Measurements from ENCODE around the gene POLE3.

The POLE3 gene

DNA sequence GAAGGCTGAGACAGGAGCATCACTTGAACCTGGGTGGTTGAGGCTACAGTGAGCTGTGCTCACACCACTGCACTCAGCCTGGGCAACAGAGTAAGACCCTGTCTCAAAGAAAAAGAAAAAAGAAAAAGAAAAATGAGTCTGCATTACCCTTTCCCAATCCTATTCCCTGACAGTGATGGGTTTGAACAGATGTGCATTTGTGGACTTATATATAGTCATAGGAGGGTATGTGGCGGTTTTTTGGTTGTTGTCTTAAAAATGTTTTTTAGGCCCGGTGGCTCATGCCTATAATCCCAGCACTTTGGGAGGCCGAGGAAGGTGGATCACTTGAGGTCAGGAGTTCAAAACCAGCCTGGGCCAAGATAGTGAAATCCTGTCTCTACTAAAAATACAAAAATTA, 47.1 kb downstream of the POLE3 start:
- TF ChIP-seq, protein P1, sequence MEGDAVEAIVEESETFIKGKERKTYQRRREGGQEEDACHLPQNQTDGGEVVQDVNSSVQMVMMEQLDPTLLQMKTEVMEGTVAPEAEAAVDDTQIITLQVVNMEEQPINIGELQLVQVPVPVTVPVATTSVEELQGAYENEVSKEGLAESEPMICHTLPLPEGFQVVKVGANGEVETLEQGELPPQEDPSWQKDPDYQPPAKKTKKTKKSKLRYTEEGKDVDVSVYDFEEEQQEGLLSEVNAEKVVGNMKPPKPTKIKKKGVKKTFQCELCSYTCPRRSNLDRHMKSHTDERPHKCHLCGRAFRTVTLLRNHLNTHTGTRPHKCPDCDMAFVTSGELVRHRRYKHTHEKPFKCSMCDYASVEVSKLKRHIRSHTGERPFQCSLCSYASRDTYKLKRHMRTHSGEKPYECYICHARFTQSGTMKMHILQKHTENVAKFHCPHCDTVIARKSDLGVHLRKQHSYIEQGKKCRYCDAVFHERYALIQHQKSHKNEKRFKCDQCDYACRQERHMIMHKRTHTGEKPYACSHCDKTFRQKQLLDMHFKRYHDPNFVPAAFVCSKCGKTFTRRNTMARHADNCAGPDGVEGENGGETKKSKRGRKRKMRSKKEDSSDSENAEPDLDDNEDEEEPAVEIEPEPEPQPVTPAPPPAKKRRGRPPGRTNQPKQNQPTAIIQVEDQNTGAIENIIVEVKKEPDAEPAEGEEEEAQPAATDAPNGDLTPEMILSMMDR (IDR thresholded peaks at IDR 0.05; ENCODE audit: insufficient read depth, low read length), result no peak
- TF ChIP-seq, protein P2, sequence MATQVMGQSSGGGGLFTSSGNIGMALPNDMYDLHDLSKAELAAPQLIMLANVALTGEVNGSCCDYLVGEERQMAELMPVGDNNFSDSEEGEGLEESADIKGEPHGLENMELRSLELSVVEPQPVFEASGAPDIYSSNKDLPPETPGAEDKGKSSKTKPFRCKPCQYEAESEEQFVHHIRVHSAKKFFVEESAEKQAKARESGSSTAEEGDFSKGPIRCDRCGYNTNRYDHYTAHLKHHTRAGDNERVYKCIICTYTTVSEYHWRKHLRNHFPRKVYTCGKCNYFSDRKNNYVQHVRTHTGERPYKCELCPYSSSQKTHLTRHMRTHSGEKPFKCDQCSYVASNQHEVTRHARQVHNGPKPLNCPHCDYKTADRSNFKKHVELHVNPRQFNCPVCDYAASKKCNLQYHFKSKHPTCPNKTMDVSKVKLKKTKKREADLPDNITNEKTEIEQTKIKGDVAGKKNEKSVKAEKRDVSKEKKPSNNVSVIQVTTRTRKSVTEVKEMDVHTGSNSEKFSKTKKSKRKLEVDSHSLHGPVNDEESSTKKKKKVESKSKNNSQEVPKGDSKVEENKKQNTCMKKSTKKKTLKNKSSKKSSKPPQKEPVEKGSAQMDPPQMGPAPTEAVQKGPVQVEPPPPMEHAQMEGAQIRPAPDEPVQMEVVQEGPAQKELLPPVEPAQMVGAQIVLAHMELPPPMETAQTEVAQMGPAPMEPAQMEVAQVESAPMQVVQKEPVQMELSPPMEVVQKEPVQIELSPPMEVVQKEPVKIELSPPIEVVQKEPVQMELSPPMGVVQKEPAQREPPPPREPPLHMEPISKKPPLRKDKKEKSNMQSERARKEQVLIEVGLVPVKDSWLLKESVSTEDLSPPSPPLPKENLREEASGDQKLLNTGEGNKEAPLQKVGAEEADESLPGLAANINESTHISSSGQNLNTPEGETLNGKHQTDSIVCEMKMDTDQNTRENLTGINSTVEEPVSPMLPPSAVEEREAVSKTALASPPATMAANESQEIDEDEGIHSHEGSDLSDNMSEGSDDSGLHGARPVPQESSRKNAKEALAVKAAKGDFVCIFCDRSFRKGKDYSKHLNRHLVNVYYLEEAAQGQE (IDR thresholded peaks at IDR 0.05; ENCODE audit: insufficient replicate concordance, low read depth), result no peak
- TF ChIP-seq SPI1 (IDR thresholded peaks at IDR 0.05; ENCODE audit: borderline replicate concordance, low read depth) (no peak), GABPA (IDR thresholded peaks at IDR 0.05; ENCODE audit: low read depth) (no peak), POLR2AphosphoS5 (IDR thresholded peaks at IDR 0.05; ENCODE audit: low read depth) (no peak)
- Histone ChIP-seq H3K27me3 (ENCODE audit: insufficient read depth, poor library complexity, severe bottlenecking) (no peaks in the 10 kb centered on the region), H3K4me3 (replicated peaks; ENCODE audit: insufficient read depth, low read length) (no peak overlapping the region), H3K27ac (replicated peaks) (no peak overlapping the region)
- DNase-seq (ENCODE audit: low read depth in 1 of 2, low spot score in 1 of 2), result no peak

DNA sequence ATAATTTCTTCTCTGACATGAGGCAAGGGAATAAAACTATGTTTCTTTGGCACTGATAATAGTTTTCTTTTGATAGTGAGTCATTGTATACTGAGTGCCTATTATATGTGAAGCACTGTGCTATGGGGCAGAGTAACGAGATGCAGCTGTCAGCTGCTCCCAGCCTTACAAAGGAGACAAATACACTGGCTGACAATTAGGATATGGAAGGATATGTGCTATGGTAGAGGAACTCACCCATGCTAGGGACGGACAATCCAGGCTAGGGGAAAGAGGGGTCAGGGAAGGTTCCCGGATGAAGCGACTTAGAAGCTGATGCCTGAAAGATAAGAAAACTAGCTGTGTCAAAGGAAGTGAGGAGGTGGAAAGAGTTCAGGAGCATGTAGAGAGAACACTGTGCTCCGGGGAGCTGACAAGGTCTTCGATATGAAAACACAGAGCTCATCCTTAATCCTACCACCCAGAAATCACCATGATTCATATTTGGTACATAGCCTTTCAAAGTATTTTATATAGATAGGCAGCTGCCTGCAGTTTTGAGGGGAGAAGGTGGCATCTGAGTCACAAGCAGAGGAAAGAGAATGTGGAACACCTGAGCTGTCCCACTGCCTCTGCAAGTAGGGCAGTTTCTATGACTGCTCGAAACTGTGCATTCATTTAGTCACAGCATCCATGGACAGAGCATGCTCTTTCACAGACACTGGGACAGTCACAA, 49.0 kb downstream of the POLE3 start:
- Histone ChIP-seq H3K27ac (replicated peaks) (no peak overlapping the region), H3K4me3 (replicated peaks; ENCODE audit: insufficient read depth, low read length) (no peak overlapping the region), H3K27me3 (ENCODE audit: insufficient read depth, poor library complexity, severe bottlenecking) (no peaks in the 10 kb centered on the region)
- TF ChIP-seq, protein P1 (IDR thresholded peaks at IDR 0.05; ENCODE audit: insufficient read depth, low read length), result no peak
- no peak for DNase-seq (ENCODE audit: low read depth in 1 of 2, low spot score in 1 of 2)

GRCh38 chr9:113360242-113360842, 50.1 kb downstream of the POLE3 start:
- H3K27me3 ChIP-seq (ENCODE audit: insufficient read depth, poor library complexity, severe bottlenecking), result no peaks in the 10 kb centered on the region
- H3K27ac ChIP-seq (replicated peaks), result no peak overlapping the region
- H3K4me3 ChIP-seq (replicated peaks; ENCODE audit: insufficient read depth, low read length), result no peak overlapping the region
- DNase-seq (ENCODE audit: low read depth in 1 of 2, low spot score in 1 of 2), result no peak
- TF ChIP-seq, protein P2 (IDR thresholded peaks at IDR 0.05; ENCODE audit: insufficient replicate concordance, low read depth), result no peak
- no peak for TF ChIP-seq SPI1 (IDR thresholded peaks at IDR 0.05; ENCODE audit: borderline replicate concordance, low read depth)

DNA sequence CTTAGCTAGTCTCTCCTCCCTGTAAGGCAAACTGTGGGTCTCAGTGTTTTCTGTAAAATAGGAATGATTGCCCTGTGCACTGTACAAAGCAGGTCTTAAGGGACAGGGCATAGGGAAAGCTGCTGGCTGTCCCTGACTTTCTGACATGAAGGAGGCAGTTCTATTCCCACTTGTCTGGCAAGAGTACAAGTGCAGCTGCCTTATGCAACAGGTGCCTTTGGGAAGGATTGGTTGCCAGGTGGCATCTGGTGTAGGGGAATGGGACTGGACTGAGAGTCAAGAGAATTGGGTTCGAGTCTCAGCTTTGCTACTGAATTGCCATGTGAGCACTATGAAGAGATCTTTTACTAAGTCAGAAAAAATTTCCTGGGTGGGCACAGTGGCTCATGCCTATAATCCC, 51.1 kb downstream of the POLE3 start:
- DNase-seq (ENCODE audit: low read depth in 1 of 2, low spot score in 1 of 2), result no peak
- H3K27ac ChIP-seq (replicated peaks), result no peak overlapping the region
- no peaks in the 10 kb centered on the region for H3K27me3 ChIP-seq (ENCODE audit: insufficient read depth, poor library complexity, severe bottlenecking)
- H3K4me3 ChIP-seq (replicated peaks; ENCODE audit: insufficient read depth, low read length), result no peak overlapping the region
- TF ChIP-seq, protein P1 (IDR thresholded peaks at IDR 0.05; ENCODE audit: insufficient read depth, low read length), result no peak
- TF ChIP-seq GABPA (IDR thresholded peaks at IDR 0.05; ENCODE audit: low read depth), result no peak
- TF ChIP-seq, protein P2 (IDR thresholded peaks at IDR 0.05; ENCODE audit: insufficient replicate concordance, low read depth), result no peak
- TF ChIP-seq POLR2AphosphoS5 (IDR thresholded peaks at IDR 0.05; ENCODE audit: low read depth), result no peak
- no peak for TF ChIP-seq SPI1 (IDR thresholded peaks at IDR 0.05; ENCODE audit: borderline replicate concordance, low read depth)

All from HL-60 (cell line).